GM12878 (cell line): Measurements from ENCODE around the gene IGF1R. TPM values are rescaled to one million over a fixed set of nuclear protein-coding genes. Genes with fewer than 3 reads are reported as not detected.

Experiments used
- ATAC-seq: fragments of 200-7000 bp; cut with Tn5 transposase; 3 replicates; pipeline ENCODE4 v1.9.1; 2020; ENCODE audit warnings: mild to moderate bottlenecking, moderate library complexity
- BruUV-seq: library from RNA; stranded (reverse); fragments of 400-500 nt; replicated peaks from 2 replicates; lab custom pipeline; 2021; lab: Mats Ljungman, UMichigan
- CTCF ChIA-PET: fragments of 300-600 bp; sonication (Branson Sonifier 250); formaldehyde crosslinking; extraction: SDS; loops from one replicate; lab custom pipeline; 2021; ENCODE audit warnings: inconsistent platforms; lab: Yijun Ruan, JAX
- POLR2A ChIA-PET: fragments of 350-600 bp; formaldehyde crosslinking; extraction: SDS; loops from one replicate; lab custom pipeline; 2021; ENCODE audit warnings: inconsistent platforms; lab: Charles Lee
- RAD21 ChIA-PET: fragments of 300-600 bp; sonication (Branson Sonifier 250); formaldehyde crosslinking; loops from one replicate; lab custom pipeline; 2023; ENCODE audit warnings: antibody characterized with exemption; ENCODE audit not compliant: unreplicated experiment; lab: Charles Lee
- SMC1A ChIA-PET: fragments of 300-600 bp; sonication (Branson Sonifier 250); formaldehyde crosslinking; loops from one replicate; lab custom pipeline; 2023; ENCODE audit not compliant: unreplicated experiment, uncharacterized antibody; lab: Charles Lee
- DNase-seq: peaks from one replicate; pipeline ENCODE4 v3.0.0-alpha.2; 2011; ENCODE audit warnings: low read depth, low spot score
- FAIRE-seq: peaks from 3 replicates; lab custom pipeline; 2011; peaks lifted over from hg19 to GRCh38; lab: Jason Lieb, UNC
- H2AFZ ChIP-seq: 2 replicates; pipeline ENCODE4 v1.6.0; 2011; ENCODE audit warnings: low read depth, low read length, control low read depth; ENCODE audit not compliant: control insufficient read depth
- H3K27ac ChIP-seq: 2 replicates; pipeline ENCODE4 v1.5.1; 2011; ENCODE audit warnings: control low read depth; ENCODE audit not compliant: control insufficient read depth, insufficient read depth
- H3K27me3 ChIP-seq, 2 experiments: replicated peaks in 1 of 2; 2 replicates each; pipeline versions ENCODE4 v1.6.0 to v1.6.1; 2011; ENCODE audit warnings: low read length in 1 of 2; ENCODE audit not compliant: control insufficient read depth in 2 of 2, insufficient read depth in 2 of 2
- H3K36me3 ChIP-seq, 2 experiments: 2 replicates each; pipeline ENCODE4 v1.5.1; 2011; ENCODE audit warnings: low read length in 1 of 2; ENCODE audit not compliant: control insufficient read depth in 2 of 2, insufficient read depth in 2 of 2
- H3K4me1 ChIP-seq: 2 replicates; pipeline ENCODE4 v1.6.1; 2011; ENCODE audit warnings: mild to moderate bottlenecking, low read length, moderate library complexity, mixed read lengths; ENCODE audit not compliant: control insufficient read depth, insufficient read depth
- H3K4me2 ChIP-seq: 2 replicates; pipeline ENCODE4 v1.6.0; 2011; ENCODE audit warnings: control low read depth; ENCODE audit not compliant: control insufficient read depth, insufficient read depth
- H3K4me3 ChIP-seq: fragments of 200-600 bp; sonication (generic); 2 replicates; pipeline ENCODE4 v1.5.1; 2016
- H3K79me2 ChIP-seq: 2 replicates; pipeline ENCODE4 v1.6.0; 2011; ENCODE audit warnings: low read length; ENCODE audit not compliant: control insufficient read depth, insufficient read depth
- H3K9ac ChIP-seq: 2 replicates; pipeline ENCODE4 v1.8.0; 2011; ENCODE audit warnings: low read length, control low read depth, mixed read lengths; ENCODE audit not compliant: control insufficient read depth, insufficient read depth
- H3K9me3 ChIP-seq: replicated peaks from 3 replicates; pipeline ENCODE4 v1.5.1; 2011; ENCODE audit warnings: mild to moderate bottlenecking, low read length; ENCODE audit not compliant: control insufficient read depth, insufficient read depth
- H4K20me1 ChIP-seq: 2 replicates; pipeline ENCODE4 v1.6.0; 2011; ENCODE audit not compliant: control insufficient read depth, insufficient read depth
- BMI1 ChIP-seq: fragments of 450-650 bp; IDR thresholded peaks from 2 replicates; pipeline ENCODE4 v1.6.1; 2016; ENCODE audit warnings: mild to moderate bottlenecking, moderate library complexity, borderline replicate concordance
- CHD2 ChIP-seq: IDR thresholded peaks from 2 replicates; pipeline ENCODE4 v1.6.1; 2011; ENCODE audit warnings: low read depth, low read length, improper control_type of control experiment, borderline replicate concordance
- CTCF ChIP-seq, 3 experiments: IDR thresholded peaks in 2 of 3; conservative IDR thresholded peaks in 1 of 3; 2 replicates each; pipeline ENCODE4 v1.5.1; 2011; ENCODE audit warnings: low read depth in 3 of 3, low read length in 3 of 3, mild to moderate bottlenecking in 3 of 3, control low read depth in 2 of 3, moderate library complexity in 2 of 3, inconsistent platforms in 1 of 3, mixed read lengths in 1 of 3; ENCODE audit not compliant: control insufficient read depth in 2 of 3, insufficient read depth in 1 of 3; ENCODE audit errors: extremely low read depth in 1 of 3
- GABPA ChIP-seq: IDR thresholded peaks from 2 replicates; pipeline ENCODE4 v1.6.1; 2014; ENCODE audit warnings: antibody characterized with exemption, low read depth, mild to moderate bottlenecking, inconsistent platforms
- GATAD2B ChIP-seq: fragments of 450-650 bp; conservative IDR thresholded peaks from 2 replicates; pipeline ENCODE4 v1.6.1; 2017; ENCODE audit warnings: low read depth, mild to moderate bottlenecking, moderate library complexity
- IRF5 ChIP-seq: fragments of 450-650 bp; IDR thresholded peaks from 2 replicates; pipeline ENCODE4 v1.6.1; 2017; ENCODE audit warnings: borderline replicate concordance
- PBX3 ChIP-seq: IDR thresholded peaks from 2 replicates; pipeline ENCODE4 v1.6.1; 2011; ENCODE audit warnings: mild to moderate bottlenecking, low read depth, low read length, moderate library complexity; ENCODE audit not compliant: insufficient replicate concordance
- PML ChIP-seq: IDR thresholded peaks from 2 replicates; pipeline ENCODE4 v1.6.1; 2012; ENCODE audit warnings: low read length, inconsistent platforms
- SIN3A ChIP-seq: IDR thresholded peaks from 2 replicates; pipeline ENCODE4 v1.6.1; 2012; ENCODE audit warnings: low read depth, low read length, improper control_type of control experiment
- WGBS: methylation state at CpG from one replicate; pipeline ENCODE4 v1.1.6; 2016; ENCODE audit warnings: low lambda C conversion rate; ENCODE audit not compliant: insufficient replicate concordance, insufficient coverage; ENCODE audit errors: missing lambda C conversion rate; 5-methylcytosine and 5-hydroxymethylcytosine counted together
- in situ Hi-C: fragments of 300-500 bp; cut with MboI; formaldehyde crosslinking; loops from 9 replicates; pipeline ENCODE4 v1.14.3; 2018; ENCODE audit warnings: mixed read lengths
- intact Hi-C: fragments of 100-400 bp; cut with micrococcal nuclease; formaldehyde crosslinking; loops from one replicate; pipeline ENCODE4 v1.14.2; 2022; ENCODE audit not compliant: unreplicated experiment
- polyA plus RNA-seq, 11 experiments: library from polyadenylated mRNA; depleted of rRNA in 4 of 11; unstranded in 6 of 11; stranded (reverse) in 5 of 11; fragments of >200 nt; fragmentation: Nextera tagmentation in 4 of 11; fragmentation: Illumina TruSeq in 1 of 11; extraction: Ambion mirVana in 4 of 11; extraction: Trizol in 1 of 11; gene quantifications; 1 replicate in 1 of 11; 2 replicates in 10 of 11; pipeline versions ENCODE4 v1.2.1 to v1.2.3, GENCODE V29; 2011 to 2016; ENCODE audit warnings: inconsistent platforms in 2 of 11, missing spikeins in 2 of 11, low read depth in 1 of 11
- total RNA-seq, 4 experiments: library from RNA; depleted of rRNA in 3 of 4; stranded (reverse); fragments of >200 nt in 3 of 4; fragmentation: Illumina TruSeq in 1 of 4; extraction: Trizol in 1 of 4; gene quantifications; 2 replicates each; pipeline versions ENCODE4 v1.2.1 to v1.2.3, GENCODE V29; 2013 to 2021
- TF ChIP-seq, protein P1 (sequence below): fragments of 450-650 bp; IDR thresholded peaks from 2 replicates; pipeline ENCODE4 v1.6.1; 2017; ENCODE audit warnings: low read depth, mild to moderate bottlenecking, moderate library complexity
- TF ChIP-seq, protein P2 (sequence below): fragments of 450-650 bp; formaldehyde crosslinking; IDR thresholded peaks from 2 replicates; pipeline ENCODE4 v1.4.0; 2020; ENCODE audit warnings: mild to moderate bottlenecking, moderate library complexity

The IGF1R gene
- total and polyA plus RNA-seq, 10 of the 15 experiments (the other 5 are each of a cell fraction or from before 2014, with no cell fraction given), result 0.03 to 2.7 (median 0.66) TPM

DNA sequence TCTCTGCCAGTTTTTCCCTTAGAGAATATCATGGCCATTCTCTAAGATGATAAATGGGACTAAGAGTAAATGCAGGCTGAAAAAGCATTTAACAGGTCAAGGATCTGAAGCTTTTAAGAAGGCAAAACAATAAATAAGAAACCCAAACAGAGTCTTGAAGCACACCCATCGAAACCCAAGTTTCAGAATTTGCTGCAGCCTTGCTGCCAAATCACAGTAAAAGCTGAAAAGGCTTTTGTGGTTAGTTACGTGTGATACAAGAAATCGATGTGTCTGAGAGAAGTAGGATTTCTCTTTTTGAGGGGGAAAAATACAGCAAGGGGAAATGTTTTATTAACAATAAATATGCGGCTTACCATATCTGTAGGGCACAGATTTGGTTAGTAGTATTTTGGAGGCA lies 92.0 kb downstream of the IGF1R start (continued):
- TF ChIP-seq, protein P1, sequence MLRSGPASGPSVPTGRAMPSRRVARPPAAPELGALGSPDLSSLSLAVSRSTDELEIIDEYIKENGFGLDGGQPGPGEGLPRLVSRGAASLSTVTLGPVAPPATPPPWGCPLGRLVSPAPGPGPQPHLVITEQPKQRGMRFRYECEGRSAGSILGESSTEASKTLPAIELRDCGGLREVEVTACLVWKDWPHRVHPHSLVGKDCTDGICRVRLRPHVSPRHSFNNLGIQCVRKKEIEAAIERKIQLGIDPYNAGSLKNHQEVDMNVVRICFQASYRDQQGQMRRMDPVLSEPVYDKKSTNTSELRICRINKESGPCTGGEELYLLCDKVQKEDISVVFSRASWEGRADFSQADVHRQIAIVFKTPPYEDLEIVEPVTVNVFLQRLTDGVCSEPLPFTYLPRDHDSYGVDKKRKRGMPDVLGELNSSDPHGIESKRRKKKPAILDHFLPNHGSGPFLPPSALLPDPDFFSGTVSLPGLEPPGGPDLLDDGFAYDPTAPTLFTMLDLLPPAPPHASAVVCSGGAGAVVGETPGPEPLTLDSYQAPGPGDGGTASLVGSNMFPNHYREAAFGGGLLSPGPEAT, result no peak
- TF ChIP-seq, all 136 proteins: peak for 0

DNA sequence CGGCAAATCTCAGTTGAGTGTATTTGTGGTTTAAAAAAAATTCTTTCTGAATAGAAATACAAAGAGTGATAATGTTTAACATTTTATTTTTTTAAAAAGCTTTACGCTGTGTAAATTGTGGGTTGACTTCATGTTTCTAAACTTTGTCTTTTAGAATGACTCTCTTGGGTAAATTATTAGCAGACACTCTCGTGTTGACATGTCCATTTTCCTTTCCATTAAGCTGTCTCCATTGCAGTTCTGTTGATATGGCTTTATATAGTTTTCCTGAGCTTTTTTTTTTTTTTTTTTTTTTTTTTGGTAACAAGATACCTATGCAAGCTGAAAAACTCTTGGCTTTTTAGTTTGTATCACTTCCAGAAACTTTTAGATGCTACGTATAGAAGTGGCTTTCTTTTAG lies 92.6 kb downstream of the IGF1R start:
- RAD21 ChIA-PET, result no interaction called here
- 11% methylated on average over 4 of the region's 4 CpGs for WGBS
- in situ Hi-C loops, result no loop called here
- no peaks in the 10 kb centered on the region for H3K36me3 ChIP-seq
- H3K9ac ChIP-seq, result no peak overlapping the region
- CTCF ChIA-PET, result no interaction called here
- no peaks in the 10 kb centered on the region for H3K4me1 ChIP-seq
- no peaks in the 10 kb centered on the region for H3K27me3 ChIP-seq
- H3K4me2 ChIP-seq, result no peak overlapping the region
- POLR2A ChIA-PET, result no interaction called here
- DNase-seq, result no peak
- no TSS peak for BruUV-seq
- no peaks in the 10 kb centered on the region for H3K9me3 ChIP-seq
- H3K79me2 ChIP-seq, result no peaks in the 10 kb centered on the region
- no peak overlapping the region for H2AFZ ChIP-seq
- H4K20me1 ChIP-seq, result no peaks in the 10 kb centered on the region
- no peak for FAIRE-seq
- intact Hi-C loops, result no loop called here
- SMC1A ChIA-PET, result interaction anchor here (0.5 to 0.6 kb wide), 2 partner anchors 137 to 327 kb away, joined by 3 read pairs; no protein-coding TSS in a partner anchor
- no peak overlapping the region for H3K4me3 ChIP-seq
- no peak overlapping the region for H3K27ac ChIP-seq
- no peak for ATAC-seq
- TF ChIP-seq GATAD2B (no peak), IRF5 (no peak), BMI1 (no peak), PBX3 (no peak), CTCF (IDR thresholded peaks at IDR 0.05 in 2 of 3, conservative IDR thresholded peaks at IDR 0.05 in 1 of 3; ENCODE audit: control insufficient read depth in 2 of 3, extremely low read depth in 1 of 3, insufficient read depth in 1 of 3, low read depth in 3 of 3, low read length in 3 of 3) (no peak), GABPA (no peak), SIN3A (no peak), CHD2 (no peak), PML (no peak)
- TF ChIP-seq, protein P2, sequence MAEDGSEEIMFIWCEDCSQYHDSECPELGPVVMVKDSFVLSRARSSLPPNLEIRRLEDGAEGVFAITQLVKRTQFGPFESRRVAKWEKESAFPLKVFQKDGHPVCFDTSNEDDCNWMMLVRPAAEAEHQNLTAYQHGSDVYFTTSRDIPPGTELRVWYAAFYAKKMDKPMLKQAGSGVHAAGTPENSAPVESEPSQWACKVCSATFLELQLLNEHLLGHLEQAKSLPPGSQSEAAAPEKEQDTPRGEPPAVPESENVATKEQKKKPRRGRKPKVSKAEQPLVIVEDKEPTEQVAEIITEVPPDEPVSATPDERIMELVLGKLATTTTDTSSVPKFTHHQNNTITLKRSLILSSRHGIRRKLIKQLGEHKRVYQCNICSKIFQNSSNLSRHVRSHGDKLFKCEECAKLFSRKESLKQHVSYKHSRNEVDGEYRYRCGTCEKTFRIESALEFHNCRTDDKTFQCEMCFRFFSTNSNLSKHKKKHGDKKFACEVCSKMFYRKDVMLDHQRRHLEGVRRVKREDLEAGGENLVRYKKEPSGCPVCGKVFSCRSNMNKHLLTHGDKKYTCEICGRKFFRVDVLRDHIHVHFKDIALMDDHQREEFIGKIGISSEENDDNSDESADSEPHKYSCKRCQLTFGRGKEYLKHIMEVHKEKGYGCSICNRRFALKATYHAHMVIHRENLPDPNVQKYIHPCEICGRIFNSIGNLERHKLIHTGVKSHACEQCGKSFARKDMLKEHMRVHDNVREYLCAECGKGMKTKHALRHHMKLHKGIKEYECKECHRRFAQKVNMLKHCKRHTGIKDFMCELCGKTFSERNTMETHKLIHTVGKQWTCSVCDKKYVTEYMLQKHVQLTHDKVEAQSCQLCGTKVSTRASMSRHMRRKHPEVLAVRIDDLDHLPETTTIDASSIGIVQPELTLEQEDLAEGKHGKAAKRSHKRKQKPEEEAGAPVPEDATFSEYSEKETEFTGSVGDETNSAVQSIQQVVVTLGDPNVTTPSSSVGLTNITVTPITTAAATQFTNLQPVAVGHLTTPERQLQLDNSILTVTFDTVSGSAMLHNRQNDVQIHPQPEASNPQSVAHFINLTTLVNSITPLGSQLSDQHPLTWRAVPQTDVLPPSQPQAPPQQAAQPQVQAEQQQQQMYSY (CRISPR knock-in tag), result no peak
